ENCODE measurements around the gene ZBTB38. TPM values are rescaled to one million over a fixed set of nuclear protein-coding genes. Genes with fewer than 3 reads are reported as not detected.

ZBTB38 gene
- total and polyA plus RNA-seq, 2 experiments from 2014 or later: 8.7 to 11.5 TPM

GRCh38 chr3:141328286-141329166, 39.8 kb upstream of the ZBTB38 start:
- Histone ChIP-seq H3K27me3 (ENCODE audit: insufficient read depth) (no peaks in the 10 kb centered on the region), H3K27ac (ENCODE audit: low read depth) (no peak overlapping the region), H3K36me3 (ENCODE audit: insufficient read depth) (no peaks in the 10 kb centered on the region), H3K79me2 (replicated peaks; ENCODE audit: insufficient read depth) (no peaks in the 10 kb centered on the region), H3F3A (replicated peaks; ENCODE audit: low read depth) (no peaks in the 10 kb centered on the region), H3K4me1 (ENCODE audit: insufficient read depth) (peaks cover 18% of the 10 kb centered on the region; the same call in 1 of the 2 replicates), H2AFZ (no peak overlapping the region), H3K4me2 (no peak overlapping the region), H3K9me2 (ENCODE audit: insufficient read depth) (peaks cover 6% of the 10 kb centered on the region; the same call in 1 of the 2 replicates), H4K20me1 (replicated peaks; ENCODE audit: insufficient read depth) (no peaks in the 10 kb centered on the region), H3K4me3 (no peak overlapping the region)
- no peak overlapping the region for H3K4me3 Mint-ChIP-seq
- H3K36me3 Mint-ChIP-seq (ENCODE audit: low read depth): no peaks in the 10 kb centered on the region
- no peaks in the 10 kb centered on the region for H3K9me3 Mint-ChIP-seq
- H3K4me1 Mint-ChIP-seq: peaks cover 17% of the 10 kb centered on the region
- TF ChIP-seq, protein P1, sequence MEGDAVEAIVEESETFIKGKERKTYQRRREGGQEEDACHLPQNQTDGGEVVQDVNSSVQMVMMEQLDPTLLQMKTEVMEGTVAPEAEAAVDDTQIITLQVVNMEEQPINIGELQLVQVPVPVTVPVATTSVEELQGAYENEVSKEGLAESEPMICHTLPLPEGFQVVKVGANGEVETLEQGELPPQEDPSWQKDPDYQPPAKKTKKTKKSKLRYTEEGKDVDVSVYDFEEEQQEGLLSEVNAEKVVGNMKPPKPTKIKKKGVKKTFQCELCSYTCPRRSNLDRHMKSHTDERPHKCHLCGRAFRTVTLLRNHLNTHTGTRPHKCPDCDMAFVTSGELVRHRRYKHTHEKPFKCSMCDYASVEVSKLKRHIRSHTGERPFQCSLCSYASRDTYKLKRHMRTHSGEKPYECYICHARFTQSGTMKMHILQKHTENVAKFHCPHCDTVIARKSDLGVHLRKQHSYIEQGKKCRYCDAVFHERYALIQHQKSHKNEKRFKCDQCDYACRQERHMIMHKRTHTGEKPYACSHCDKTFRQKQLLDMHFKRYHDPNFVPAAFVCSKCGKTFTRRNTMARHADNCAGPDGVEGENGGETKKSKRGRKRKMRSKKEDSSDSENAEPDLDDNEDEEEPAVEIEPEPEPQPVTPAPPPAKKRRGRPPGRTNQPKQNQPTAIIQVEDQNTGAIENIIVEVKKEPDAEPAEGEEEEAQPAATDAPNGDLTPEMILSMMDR (conservative IDR thresholded peaks at IDR 0.05; ENCODE audit: low read depth in 2 of 2): no peak
- TF ChIP-seq REST (IDR thresholded peaks at IDR 0.05; ENCODE audit: unreplicated experiment) (no peak), JUNB (IDR thresholded peaks at IDR 0.05; ENCODE audit: unreplicated experiment) (no peak), STAT1 (IDR thresholded peaks at IDR 0.05; ENCODE audit: unreplicated experiment) (no peak), NANOG (IDR thresholded peaks at IDR 0.05; ENCODE audit: borderline replicate concordance) (no peak), CREB1 (CRISPR knock-in tag; IDR thresholded peaks at IDR 0.05; ENCODE audit: low read depth) (no peak)
- TF ChIP-seq, protein P2, sequence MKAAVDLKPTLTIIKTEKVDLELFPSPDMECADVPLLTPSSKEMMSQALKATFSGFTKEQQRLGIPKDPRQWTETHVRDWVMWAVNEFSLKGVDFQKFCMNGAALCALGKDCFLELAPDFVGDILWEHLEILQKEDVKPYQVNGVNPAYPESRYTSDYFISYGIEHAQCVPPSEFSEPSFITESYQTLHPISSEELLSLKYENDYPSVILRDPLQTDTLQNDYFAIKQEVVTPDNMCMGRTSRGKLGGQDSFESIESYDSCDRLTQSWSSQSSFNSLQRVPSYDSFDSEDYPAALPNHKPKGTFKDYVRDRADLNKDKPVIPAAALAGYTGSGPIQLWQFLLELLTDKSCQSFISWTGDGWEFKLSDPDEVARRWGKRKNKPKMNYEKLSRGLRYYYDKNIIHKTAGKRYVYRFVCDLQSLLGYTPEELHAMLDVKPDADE (IDR thresholded peaks at IDR 0.05): no peak
- ATAC-seq: no peak
- no peak overlapping the region for H3K27ac Mint-ChIP-seq
- DNase-seq (ENCODE audit: low spot score): no peak
- H3K27me3 Mint-ChIP-seq (ENCODE audit: insufficient read depth, low read depth, poor library complexity): no peaks in the 10 kb centered on the region

GRCh38 chr3:141330235-141330634, 38.1 kb upstream of the ZBTB38 start:
- no peaks in the 10 kb centered on the region for H3F3A ChIP-seq (replicated peaks; ENCODE audit: low read depth)
- H3K36me3 Mint-ChIP-seq (ENCODE audit: low read depth): no peaks in the 10 kb centered on the region
- no peak overlapping the region for H3K27ac ChIP-seq (ENCODE audit: low read depth)
- H3K4me3 ChIP-seq: no peak overlapping the region
- H3K9me3 Mint-ChIP-seq: no peaks in the 10 kb centered on the region; the same call in 2 of the 3 replicates
- no peak overlapping the region for H3K27ac Mint-ChIP-seq
- peaks cover 5% of the 10 kb centered on the region for H3K27me3 Mint-ChIP-seq (ENCODE audit: insufficient read depth, low read depth, poor library complexity)
- peaks cover 6% of the 10 kb centered on the region; the same call in 1 of the 2 replicates for H3K9me2 ChIP-seq (ENCODE audit: insufficient read depth)
- no peaks in the 10 kb centered on the region for H3K27me3 ChIP-seq (ENCODE audit: insufficient read depth)
- ATAC-seq (no peak), DNase-seq (ENCODE audit: low spot score) (no peak)
- H3K4me1 Mint-ChIP-seq: peaks cover 26% of the 10 kb centered on the region
- peaks cover 25% of the 10 kb centered on the region for H3K4me1 ChIP-seq (ENCODE audit: insufficient read depth)
- no peak overlapping the region for H3K4me3 Mint-ChIP-seq
- no peaks in the 10 kb centered on the region for H3K36me3 ChIP-seq (ENCODE audit: insufficient read depth)
- H3K4me2 ChIP-seq: no peak overlapping the region
- H3K79me2 ChIP-seq (replicated peaks; ENCODE audit: insufficient read depth): no peaks in the 10 kb centered on the region
- H2AFZ ChIP-seq: no peak overlapping the region
- no peaks in the 10 kb centered on the region for H4K20me1 ChIP-seq (replicated peaks; ENCODE audit: insufficient read depth)
- TF ChIP-seq STAT1 (IDR thresholded peaks at IDR 0.05; ENCODE audit: unreplicated experiment): no peak
- TF ChIP-seq NANOG (IDR thresholded peaks at IDR 0.05; ENCODE audit: borderline replicate concordance): no peak
- TF ChIP-seq ZNF114 (CRISPR knock-in tag; IDR thresholded peaks at IDR 0.05): no peak
- TF ChIP-seq ZNF331 (CRISPR knock-in tag; IDR thresholded peaks at IDR 0.05; ENCODE audit: low read depth): no peak
- TF ChIP-seq CREB1 (CRISPR knock-in tag; IDR thresholded peaks at IDR 0.05; ENCODE audit: low read depth): no peak

Data from GM23338 (cell line).